HG02571 (cell line): ENCODE measurements around the gene PAX4.
"Not testable (repeated sequence)": the region's sequence is repeated elsewhere in the genome, so short reads cannot be mapped to it uniquely, and the experiment has no call there.

ENCODE experiments used
- ATAC-seq: cut with Tn5 transposase; IDR thresholded peaks from one replicate; pipeline ENCODE4 v1.9.1; 2021; ENCODE audit warnings: mild to moderate bottlenecking, moderate library complexity; ENCODE audit not compliant: unreplicated experiment

Gene PAX4

GRCh38 chr7:127586346-127586745 lies 31.6 kb downstream of the PAX4 start:
- ATAC-seq: no peak

DNA sequence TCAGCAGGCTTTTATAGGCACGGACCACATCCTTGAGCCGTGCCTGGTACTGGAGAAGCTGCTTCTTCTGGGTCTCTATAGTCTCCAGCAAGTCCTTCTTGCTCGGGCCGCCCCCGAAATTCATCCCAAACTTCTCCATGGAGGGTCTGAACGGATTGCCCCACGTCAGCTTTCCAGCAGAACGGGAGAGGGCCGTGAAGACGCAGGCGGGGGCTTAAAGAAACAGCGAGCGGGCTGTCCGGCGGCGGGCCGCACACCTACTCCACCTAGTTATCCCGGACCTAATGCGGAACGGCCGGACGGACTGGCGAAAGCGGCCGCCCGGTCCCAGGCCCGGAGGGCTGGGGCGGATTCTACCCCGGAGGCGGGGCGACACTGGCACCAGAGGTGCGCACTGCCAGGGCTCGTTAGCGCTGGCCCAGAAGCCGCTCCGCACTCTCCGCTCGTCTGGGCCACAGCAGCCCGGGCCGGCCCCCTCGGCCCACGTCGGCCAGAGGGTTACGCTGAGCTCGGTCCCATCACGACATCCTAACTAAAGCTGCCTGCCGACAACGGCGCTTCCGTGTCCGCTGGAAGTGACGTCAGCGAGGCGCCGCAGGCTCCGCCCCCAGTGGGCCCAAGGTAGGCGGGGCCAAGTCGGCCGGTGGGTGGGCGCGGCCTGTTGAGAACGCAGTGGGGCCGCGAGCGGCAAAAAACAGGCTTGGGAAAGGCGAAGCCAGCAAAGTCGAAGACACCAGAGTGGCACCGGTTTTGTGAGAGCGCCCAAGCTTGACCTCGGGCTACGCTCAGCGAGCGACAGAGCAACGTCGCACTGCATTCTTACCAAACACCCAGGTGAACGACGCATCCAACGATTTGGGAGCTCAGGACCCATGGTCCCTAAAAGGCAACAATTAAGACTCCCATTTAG lies 32.6 kb downstream of the PAX4 start, which contains the start of gene GCC1:
TSS of gene GCC1 (minus strand) at position 553 of the 910 bp plus-strand sequence. CDS start at position 139, 414 bp downstream.
- peak; percentile 73 for ATAC-seq

DNA sequence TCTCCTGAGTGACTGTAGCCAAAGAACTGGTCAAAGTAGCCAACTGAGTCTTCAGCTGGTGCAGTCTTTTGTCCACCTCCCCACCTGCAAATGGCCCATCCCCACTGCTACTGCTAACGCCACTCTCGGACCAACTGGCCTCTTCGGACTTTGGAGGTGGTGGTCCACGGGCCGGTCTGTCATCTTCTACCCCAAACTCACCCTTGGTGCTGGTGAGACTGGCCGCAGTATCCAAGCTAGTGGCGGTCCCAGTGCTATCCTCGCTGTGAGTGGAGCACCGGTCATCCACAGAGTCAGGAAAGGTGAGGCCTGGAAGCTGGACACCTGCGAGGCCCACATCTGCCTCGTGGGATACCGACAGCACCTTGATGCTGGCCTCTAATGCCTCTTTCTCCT lies 33.3 kb downstream of the PAX4 start:
- ATAC-seq: no peak

DNA sequence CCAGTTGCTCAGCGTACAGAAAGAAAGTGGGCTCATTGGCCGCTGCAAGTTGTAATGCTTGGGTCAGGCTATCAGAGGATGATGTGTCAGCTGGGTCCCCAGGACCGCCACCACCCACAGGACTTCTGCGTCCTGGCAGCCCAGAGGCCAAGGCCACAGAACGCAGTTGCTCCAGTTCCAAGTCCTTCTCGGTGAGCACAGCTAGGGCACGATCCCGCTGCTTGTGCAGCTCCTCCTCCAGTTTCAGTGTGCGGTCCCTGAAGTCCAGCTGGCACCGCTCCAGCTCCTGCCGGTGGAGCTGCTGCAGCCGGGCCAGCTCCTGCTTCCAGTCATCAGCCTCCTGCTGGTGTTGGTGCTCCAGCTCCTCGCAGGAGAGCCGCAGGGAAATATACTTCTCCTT lies 35.6 kb downstream of the PAX4 start:
- ATAC-seq: no peak

GRCh38 chr7:127581716-127582115 lies 36.2 kb downstream of the PAX4 start:
- no peak for ATAC-seq

- no peak for ATAC-seq
These were observed 37.3 kb downstream of the PAX4 start for GRCh38 chr7:127580612-127581011.

DNA sequence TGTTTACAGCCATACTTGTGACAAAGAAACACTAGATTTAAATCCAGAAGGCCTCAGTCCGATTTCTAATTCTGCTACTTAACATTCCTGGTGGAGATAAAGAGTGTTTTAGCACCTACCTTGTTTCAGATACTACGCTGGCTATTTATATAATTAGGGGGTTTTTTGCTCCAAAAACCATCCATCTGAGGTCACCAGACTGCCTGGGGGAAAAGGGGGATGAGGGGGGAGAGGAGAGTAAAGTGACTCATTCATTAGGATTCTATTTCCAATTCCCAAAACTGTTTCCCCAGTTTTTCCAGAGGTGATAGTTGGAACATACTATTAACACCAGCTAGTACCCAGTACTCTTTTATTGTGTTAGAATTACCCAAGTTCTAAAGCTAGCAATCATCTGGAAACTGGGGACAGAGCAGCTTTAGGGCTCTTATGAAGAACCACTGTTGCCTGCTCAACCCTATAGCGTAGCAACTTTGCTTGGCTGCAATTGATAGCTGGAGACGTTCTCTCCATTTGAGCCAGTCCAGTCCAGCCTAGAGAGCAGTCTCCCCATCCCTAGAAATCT lies 39.1 kb downstream of the PAX4 start:
- no peak for ATAC-seq

- no peak for ATAC-seq
These were observed 39.8 kb downstream of the PAX4 start for GRCh38 chr7:127578036-127578684.

DNA sequence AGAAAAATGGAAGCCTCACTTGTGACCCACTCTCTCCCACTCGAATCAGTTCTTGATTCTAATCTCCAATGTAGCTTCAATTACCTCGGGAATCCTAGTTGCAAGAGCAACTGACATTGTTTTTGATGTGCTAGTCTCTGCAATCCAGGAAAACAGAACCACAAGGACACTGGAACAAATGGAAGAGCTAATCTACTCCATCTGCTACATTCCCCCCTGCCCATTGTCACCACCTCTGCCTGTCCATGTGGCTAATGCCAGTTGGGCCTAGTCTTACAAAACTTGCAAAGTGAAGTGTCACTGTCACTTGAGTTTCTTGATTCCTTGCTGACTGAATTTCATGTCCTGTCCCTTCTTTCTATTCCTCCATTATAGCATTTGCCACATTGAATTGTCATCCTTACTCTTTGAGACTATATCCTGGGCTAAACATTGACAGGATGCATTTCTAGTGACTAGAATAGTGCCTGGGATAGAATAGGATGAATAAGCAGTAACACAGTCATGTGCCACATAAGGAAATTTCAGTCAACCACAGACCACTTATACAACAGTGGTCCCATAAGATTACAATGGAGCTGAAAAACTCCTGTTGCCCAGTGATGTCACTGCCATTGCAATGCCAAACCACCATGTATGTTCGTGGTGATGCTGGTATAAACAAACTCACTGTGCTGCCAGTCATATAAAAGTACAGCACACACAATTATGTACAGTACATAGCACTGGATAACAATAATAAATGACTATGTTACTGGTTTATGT lies 46.0 kb downstream of the PAX4 start:
- ATAC-seq: no peak

DNA sequence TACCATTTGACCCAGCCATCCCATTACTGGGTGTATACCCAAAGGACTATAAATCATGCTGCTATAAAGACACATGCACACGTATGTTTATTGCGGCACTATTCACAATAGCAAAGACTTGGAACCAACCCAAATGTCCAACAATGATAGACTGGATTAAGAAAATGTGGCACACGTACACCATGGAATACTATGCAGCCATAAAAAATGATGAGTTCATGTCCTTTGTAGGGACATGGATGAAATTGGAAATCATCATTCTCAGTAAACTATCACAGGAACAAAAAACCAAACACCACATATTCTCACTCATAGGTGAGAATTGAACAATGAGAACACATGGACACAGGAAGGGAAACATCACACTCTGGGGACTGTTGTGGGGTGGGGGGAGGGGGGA lies 49.9 kb downstream of the PAX4 start:
- not testable (repeated sequence) for ATAC-seq

DNA sequence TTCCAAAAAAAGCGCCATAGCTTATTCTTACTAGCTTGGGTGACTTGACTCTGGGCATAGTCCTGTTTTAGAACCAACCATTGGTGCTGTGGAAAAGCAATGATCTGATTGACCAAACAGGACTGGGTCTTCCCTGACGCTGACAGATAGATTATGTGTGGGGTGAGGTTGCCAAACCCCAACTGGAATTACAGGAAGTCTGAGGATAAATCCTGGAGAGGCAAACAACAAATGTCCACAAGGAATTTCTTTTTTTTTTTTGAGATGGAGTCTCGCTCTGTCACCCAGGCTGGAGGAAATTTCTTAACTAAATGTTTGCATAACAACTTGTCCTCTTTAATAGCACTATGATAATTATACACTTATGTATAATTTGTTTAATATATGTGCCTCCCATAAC lies 51.7 kb downstream of the PAX4 start:
- no peak for ATAC-seq
